SK-N-SH treated with all-trans-retinoic acid at 6 μM for 48 hours (cell line): ENCODE measurements around the gene SAPCD2.

Source experiments
- ARNTL ChIP-seq: fragments of 450-650 bp; formaldehyde crosslinking; IDR thresholded peaks from 2 replicates; pipeline ENCODE4 v1.5.0; 2020; ENCODE audit warnings: low read depth, mild to moderate bottlenecking, moderate library complexity, borderline replicate concordance
- BACH2 ChIP-seq: fragments of 250-450 bp; sonication (Bioruptor Pico); IDR thresholded peaks from 2 replicates; pipeline ENCODE4 v1.9.0; 2021; ENCODE audit warnings: mild to moderate bottlenecking, borderline replicate concordance
- ESRRG ChIP-seq: fragments of 250-450 bp; sonication (Bioruptor Pico); IDR thresholded peaks from 2 replicates; pipeline ENCODE4 v1.6.1; 2021; ENCODE audit warnings: mild to moderate bottlenecking
- RARB ChIP-seq: fragments of 250-450 bp; sonication (Bioruptor Pico); IDR thresholded peaks from 2 replicates; pipeline ENCODE4 v1.8.0; 2021; ENCODE audit warnings: mild to moderate bottlenecking, moderate library complexity
- TCF4 ChIP-seq: fragments of 250-450 bp; sonication (Bioruptor Pico); IDR thresholded peaks from 2 replicates; pipeline ENCODE4 v1.8.0; 2021; ENCODE audit warnings: mild to moderate bottlenecking, moderate library complexity, borderline replicate concordance
- ZFP30 ChIP-seq: fragments of 450-650 bp; formaldehyde crosslinking; IDR thresholded peaks from 2 replicates; pipeline ENCODE4 v1.5.0; 2022; ENCODE audit warnings: mild to moderate bottlenecking, moderate library complexity
- TF ChIP-seq, protein P1 (sequence below): fragments of 250-450 bp; sonication (Bioruptor Pico); IDR thresholded peaks from 2 replicates; pipeline ENCODE4 v1.8.0; 2020; ENCODE audit warnings: mild to moderate bottlenecking, moderate library complexity, borderline replicate concordance
- TF ChIP-seq, protein P2 (sequence below): fragments of 250-450 bp; sonication (Bioruptor Pico); IDR thresholded peaks from 2 replicates; pipeline ENCODE4 v1.5.0; 2020; ENCODE audit warnings: mild to moderate bottlenecking, moderate library complexity

DNA sequence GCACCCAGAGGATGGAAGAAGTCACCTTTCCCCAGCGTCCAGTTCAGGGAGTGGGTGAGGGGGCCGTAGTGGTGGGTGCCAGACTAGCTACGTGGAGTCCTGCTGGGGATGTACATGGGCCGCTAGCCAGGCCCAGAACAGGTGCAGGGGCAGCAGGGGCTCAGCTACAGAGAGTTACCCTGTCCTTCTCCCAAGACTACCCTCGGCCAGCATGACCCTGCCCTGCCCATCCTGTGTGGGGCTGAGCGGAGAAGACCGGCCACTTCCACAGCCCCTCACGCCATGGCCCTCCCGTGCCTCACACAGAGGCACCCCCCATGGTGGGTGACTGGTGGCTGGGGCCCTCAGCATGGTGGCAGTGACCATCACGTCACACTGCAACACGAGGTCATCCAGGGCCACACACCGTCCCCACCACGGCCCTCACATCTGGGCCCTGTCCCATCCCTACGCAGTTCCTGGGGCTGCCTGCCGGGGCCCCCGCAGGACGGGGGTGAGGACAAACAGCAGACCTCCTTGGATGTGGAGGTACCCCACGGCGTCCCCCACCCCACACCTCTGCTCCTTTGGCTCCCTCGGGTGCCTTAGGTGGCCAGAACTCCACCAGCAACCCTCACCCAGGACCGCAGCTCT, 45.2 kb upstream of the SAPCD2 start:
- TF ChIP-seq TCF4 (CRISPR knock-in tag): no peak
- TF ChIP-seq ARNTL: no peak
- no peak for TF ChIP-seq ESRRG
- TF ChIP-seq, protein P1, sequence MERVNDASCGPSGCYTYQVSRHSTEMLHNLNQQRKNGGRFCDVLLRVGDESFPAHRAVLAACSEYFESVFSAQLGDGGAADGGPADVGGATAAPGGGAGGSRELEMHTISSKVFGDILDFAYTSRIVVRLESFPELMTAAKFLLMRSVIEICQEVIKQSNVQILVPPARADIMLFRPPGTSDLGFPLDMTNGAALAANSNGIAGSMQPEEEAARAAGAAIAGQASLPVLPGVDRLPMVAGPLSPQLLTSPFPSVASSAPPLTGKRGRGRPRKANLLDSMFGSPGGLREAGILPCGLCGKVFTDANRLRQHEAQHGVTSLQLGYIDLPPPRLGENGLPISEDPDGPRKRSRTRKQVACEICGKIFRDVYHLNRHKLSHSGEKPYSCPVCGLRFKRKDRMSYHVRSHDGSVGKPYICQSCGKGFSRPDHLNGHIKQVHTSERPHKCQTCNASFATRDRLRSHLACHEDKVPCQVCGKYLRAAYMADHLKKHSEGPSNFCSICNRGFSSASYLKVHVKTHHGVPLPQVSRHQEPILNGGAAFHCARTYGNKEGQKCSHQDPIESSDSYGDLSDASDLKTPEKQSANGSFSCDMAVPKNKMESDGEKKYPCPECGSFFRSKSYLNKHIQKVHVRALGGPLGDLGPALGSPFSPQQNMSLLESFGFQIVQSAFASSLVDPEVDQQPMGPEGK (CRISPR knock-in tag): no peak
- TF ChIP-seq RARB (CRISPR knock-in tag): no peak
- TF ChIP-seq, protein P2, sequence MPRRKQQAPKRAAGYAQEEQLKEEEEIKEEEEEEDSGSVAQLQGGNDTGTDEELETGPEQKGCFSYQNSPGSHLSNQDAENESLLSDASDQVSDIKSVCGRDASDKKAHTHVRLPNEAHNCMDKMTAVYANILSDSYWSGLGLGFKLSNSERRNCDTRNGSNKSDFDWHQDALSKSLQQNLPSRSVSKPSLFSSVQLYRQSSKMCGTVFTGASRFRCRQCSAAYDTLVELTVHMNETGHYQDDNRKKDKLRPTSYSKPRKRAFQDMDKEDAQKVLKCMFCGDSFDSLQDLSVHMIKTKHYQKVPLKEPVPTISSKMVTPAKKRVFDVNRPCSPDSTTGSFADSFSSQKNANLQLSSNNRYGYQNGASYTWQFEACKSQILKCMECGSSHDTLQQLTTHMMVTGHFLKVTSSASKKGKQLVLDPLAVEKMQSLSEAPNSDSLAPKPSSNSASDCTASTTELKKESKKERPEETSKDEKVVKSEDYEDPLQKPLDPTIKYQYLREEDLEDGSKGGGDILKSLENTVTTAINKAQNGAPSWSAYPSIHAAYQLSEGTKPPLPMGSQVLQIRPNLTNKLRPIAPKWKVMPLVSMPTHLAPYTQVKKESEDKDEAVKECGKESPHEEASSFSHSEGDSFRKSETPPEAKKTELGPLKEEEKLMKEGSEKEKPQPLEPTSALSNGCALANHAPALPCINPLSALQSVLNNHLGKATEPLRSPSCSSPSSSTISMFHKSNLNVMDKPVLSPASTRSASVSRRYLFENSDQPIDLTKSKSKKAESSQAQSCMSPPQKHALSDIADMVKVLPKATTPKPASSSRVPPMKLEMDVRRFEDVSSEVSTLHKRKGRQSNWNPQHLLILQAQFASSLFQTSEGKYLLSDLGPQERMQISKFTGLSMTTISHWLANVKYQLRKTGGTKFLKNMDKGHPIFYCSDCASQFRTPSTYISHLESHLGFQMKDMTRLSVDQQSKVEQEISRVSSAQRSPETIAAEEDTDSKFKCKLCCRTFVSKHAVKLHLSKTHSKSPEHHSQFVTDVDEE (CRISPR knock-in tag): no peak
- no peak for TF ChIP-seq BACH2 (CRISPR knock-in tag)
- no peak for TF ChIP-seq ZFP30 (CRISPR knock-in tag)
